Hepatocyte (in vitro differentiated cells): ENCODE results near the gene FUOM.

ENCODE experiments used
- EZH2 ChIP-seq: fragments of 200-600 bp; sonication (generic); IDR thresholded peaks from 2 replicates; pipeline ENCODE4 v1.6.1; 2016; ENCODE audit warnings: antibody characterized with exemption, mild to moderate bottlenecking, borderline replicate concordance
- TF ChIP-seq, protein P1 (sequence below): fragments of 200-600 bp; sonication (generic); IDR thresholded peaks from 2 replicates; pipeline ENCODE4 v1.5.1; 2016; ENCODE audit warnings: antibody characterized with exemption, mild to moderate bottlenecking; ENCODE audit not compliant: poor library complexity

GRCh38 chr10:133306941-133307379 is 50.9 kb downstream of the FUOM start:
- TF ChIP-seq, protein P1, sequence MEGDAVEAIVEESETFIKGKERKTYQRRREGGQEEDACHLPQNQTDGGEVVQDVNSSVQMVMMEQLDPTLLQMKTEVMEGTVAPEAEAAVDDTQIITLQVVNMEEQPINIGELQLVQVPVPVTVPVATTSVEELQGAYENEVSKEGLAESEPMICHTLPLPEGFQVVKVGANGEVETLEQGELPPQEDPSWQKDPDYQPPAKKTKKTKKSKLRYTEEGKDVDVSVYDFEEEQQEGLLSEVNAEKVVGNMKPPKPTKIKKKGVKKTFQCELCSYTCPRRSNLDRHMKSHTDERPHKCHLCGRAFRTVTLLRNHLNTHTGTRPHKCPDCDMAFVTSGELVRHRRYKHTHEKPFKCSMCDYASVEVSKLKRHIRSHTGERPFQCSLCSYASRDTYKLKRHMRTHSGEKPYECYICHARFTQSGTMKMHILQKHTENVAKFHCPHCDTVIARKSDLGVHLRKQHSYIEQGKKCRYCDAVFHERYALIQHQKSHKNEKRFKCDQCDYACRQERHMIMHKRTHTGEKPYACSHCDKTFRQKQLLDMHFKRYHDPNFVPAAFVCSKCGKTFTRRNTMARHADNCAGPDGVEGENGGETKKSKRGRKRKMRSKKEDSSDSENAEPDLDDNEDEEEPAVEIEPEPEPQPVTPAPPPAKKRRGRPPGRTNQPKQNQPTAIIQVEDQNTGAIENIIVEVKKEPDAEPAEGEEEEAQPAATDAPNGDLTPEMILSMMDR, result no peak
- TF ChIP-seq EZH2, result no peak
